Heart left ventricle (tissue), 13 donors: Measurements from ENCODE around the gene DPP8.

Experiments
- POLR2A ChIP-seq, 2 donors: fragments of 450-650 bp; IDR thresholded peaks; one replicate each; pipeline ENCODE4 v1.6.1; 2017; ENCODE audit warnings: antibody characterized with exemption in 2 of 2, mild to moderate bottlenecking in 2 of 2, moderate library complexity in 2 of 2
- TF ChIP-seq, protein P1 (sequence below), 12 donors: fragments of 200-600 bp; sonication (generic) in 4 of 12; IDR thresholded peaks; one replicate each; pipeline versions ENCODE4 v1.5.0 to v1.8.0; 2018 to 2022; ENCODE audit warnings: antibody characterized with exemption in 12 of 12, mild to moderate bottlenecking in 5 of 12
- donor health status: ischemic (EF 13 %, LVEDD 7.1; RV severe dilation, severe dysfunction).
- donor health status: DM: no; HTN: yes; CAD: no.
- donor health status: DM: no; HTN: no; CAD: no.
- donor health status: ischemic (EF 25% LVEDD 6.9; RV normal size, moderate dysfunction).
- donor health status: ischemic (EF 25% LVEDD 5.7; RV mildly dilated, moderate dysfunction).
- donor health status: ischemic (EF 35%, LVEDD 5.7; RV mildly dilated, moderate dysfunction).
- donor health status: nonischemic (EF 11% LVEDD 7.7; RV severe dilation, severe dysfunction).
- donor health status: DM: yes; HTN: yes; CAD: no.
- donor health status: PGD.
- donor health status: ischemic (EF 29% LVEDD 5.4; RV normal size, mild dysfunction).
- donor health status: nonischemic (EF 23%, LVEDD 6.1; RV moderate dilation, normal function).

DNA sequence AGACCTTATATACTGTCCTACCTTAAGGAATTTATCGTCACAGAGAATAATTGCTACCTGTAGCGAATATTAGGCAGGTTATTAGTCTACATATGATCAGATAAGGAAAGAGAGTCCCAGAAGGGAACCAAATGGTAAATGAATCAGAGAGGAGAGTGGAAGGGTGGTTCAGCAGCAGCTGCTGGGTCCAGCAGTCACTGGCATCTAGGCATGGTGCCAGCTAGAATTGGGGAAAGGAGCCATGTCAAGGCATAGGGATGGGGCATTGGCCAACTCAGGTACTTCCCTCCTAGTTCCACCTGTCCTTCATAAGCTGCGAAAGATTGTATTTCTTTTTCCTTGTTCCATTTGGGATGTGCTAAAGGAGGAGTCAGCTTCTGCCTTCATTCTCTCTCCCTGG, 36.2 kb upstream of the DPP8 start:
- TF ChIP-seq, protein P1, sequence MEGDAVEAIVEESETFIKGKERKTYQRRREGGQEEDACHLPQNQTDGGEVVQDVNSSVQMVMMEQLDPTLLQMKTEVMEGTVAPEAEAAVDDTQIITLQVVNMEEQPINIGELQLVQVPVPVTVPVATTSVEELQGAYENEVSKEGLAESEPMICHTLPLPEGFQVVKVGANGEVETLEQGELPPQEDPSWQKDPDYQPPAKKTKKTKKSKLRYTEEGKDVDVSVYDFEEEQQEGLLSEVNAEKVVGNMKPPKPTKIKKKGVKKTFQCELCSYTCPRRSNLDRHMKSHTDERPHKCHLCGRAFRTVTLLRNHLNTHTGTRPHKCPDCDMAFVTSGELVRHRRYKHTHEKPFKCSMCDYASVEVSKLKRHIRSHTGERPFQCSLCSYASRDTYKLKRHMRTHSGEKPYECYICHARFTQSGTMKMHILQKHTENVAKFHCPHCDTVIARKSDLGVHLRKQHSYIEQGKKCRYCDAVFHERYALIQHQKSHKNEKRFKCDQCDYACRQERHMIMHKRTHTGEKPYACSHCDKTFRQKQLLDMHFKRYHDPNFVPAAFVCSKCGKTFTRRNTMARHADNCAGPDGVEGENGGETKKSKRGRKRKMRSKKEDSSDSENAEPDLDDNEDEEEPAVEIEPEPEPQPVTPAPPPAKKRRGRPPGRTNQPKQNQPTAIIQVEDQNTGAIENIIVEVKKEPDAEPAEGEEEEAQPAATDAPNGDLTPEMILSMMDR (IDR thresholded peaks at IDR 0.05) = no peak
- no peak for TF ChIP-seq POLR2A (IDR thresholded peaks at IDR 0.05)
